Peyer's patch (tissue), 4 donors: ENCODE data around the gene MSL2.
"Not testable (repeated sequence)": the region's sequence is repeated elsewhere in the genome, so short reads cannot be mapped to it uniquely, and the experiment has no call there.

Source experiments
- POLR2A ChIP-seq, 2 donors: fragments of 450-650 bp; IDR thresholded peaks; one replicate each; pipeline ENCODE4 v1.5.1; 2017; ENCODE audit warnings: antibody characterized with exemption in 2 of 2, mild to moderate bottlenecking in 2 of 2, moderate library complexity in 2 of 2
- TF ChIP-seq, protein P1 (sequence below), 6 experiments: fragments of 450-650 bp in 4 of 6; fragments of 200-600 bp in 2 of 6; sonication (generic) in 1 of 6; IDR thresholded peaks; one replicate each; pipeline ENCODE4 v1.5.1; 2017 to 2019; ENCODE audit warnings: antibody characterized with exemption in 6 of 6, mild to moderate bottlenecking in 3 of 6, moderate library complexity in 1 of 6

DNA sequence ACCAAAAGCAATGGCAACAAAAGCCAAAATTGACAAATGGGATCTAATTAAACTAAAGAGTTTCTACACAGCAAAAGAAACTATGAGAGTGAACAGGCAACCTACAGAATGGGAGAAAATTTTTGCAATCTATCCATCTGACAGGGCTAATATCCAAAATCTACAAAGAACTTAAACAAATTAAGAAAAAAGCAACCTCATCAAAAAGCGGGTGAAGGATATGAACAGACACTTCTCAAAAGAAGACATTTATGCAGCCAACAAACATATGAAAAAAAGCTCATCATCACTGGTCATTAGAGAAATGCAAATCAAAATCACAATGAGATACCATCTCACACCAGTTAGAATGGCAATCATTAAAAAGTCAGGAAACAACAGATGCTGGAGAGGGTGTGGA is 76.8 kb downstream of the MSL2 start:
- TF ChIP-seq, protein P1, sequence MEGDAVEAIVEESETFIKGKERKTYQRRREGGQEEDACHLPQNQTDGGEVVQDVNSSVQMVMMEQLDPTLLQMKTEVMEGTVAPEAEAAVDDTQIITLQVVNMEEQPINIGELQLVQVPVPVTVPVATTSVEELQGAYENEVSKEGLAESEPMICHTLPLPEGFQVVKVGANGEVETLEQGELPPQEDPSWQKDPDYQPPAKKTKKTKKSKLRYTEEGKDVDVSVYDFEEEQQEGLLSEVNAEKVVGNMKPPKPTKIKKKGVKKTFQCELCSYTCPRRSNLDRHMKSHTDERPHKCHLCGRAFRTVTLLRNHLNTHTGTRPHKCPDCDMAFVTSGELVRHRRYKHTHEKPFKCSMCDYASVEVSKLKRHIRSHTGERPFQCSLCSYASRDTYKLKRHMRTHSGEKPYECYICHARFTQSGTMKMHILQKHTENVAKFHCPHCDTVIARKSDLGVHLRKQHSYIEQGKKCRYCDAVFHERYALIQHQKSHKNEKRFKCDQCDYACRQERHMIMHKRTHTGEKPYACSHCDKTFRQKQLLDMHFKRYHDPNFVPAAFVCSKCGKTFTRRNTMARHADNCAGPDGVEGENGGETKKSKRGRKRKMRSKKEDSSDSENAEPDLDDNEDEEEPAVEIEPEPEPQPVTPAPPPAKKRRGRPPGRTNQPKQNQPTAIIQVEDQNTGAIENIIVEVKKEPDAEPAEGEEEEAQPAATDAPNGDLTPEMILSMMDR (IDR thresholded peaks at IDR 0.05), result not testable (repeated sequence)
- TF ChIP-seq POLR2A (IDR thresholded peaks at IDR 0.05), result not testable (repeated sequence)
